Activated CD8-positive, alpha-beta memory T cell treated with anti-CD3 and anti-CD28 coated beads for 1 hour (primary cell): ENCODE data around the gene SLC6A6.
A peak's percentile ranks its signal among the peaks of the same experiment; 100 is the strongest.

Experiments
- DNase-seq, 2 donors: peaks; one replicate each; pipeline ENCODE4 v3.0.0-alpha.2; 2020; ENCODE audit warnings: low read depth in 1 of 2; ENCODE audit errors: extremely low read depth in 1 of 2

SLC6A6 gene

GRCh38 chr3:14415501-14415900 lies 13.1 kb downstream of the SLC6A6 start:
- no peak for DNase-seq

GRCh38 chr3:14416453-14416852 lies 14.0 kb downstream of the SLC6A6 start:
- no peak for DNase-seq

GRCh38 chr3:14418296-14419250 lies 16.2 kb downstream of the SLC6A6 start:
- DNase-seq, result no peak

- DNase-seq, result no peak
These were observed 19.9 kb downstream of the SLC6A6 start for GRCh38 chr3:14422016-14422963.

- DNase-seq, result no peak
These were observed 20.9 kb downstream of the SLC6A6 start for GRCh38 chr3:14423197-14423743.

GRCh38 chr3:14423963-14424362 lies 21.6 kb downstream of the SLC6A6 start:
- no peak for DNase-seq

- peak in 1 of 2 donors; percentile 19 for DNase-seq
These were observed 22.5 kb downstream of the SLC6A6 start for GRCh38 chr3:14424711-14425580.

GRCh38 chr3:14425581-14426304 lies 23.3 kb downstream of the SLC6A6 start:
- DNase-seq, result peak in 1 of 2 donors; percentile 12

- DNase-seq, result no peak
These were observed 23.9 kb downstream of the SLC6A6 start for GRCh38 chr3:14426305-14426620.

- DNase-seq, result no peak
These were observed 26.0 kb downstream of the SLC6A6 start for GRCh38 chr3:14428087-14429033.

- DNase-seq, result no peak
These were observed 26.8 kb downstream of the SLC6A6 start for GRCh38 chr3:14429237-14429636.

GRCh38 chr3:14429640-14430039 lies 27.2 kb downstream of the SLC6A6 start:
- no peak for DNase-seq

GRCh38 chr3:14430053-14430452 lies 27.6 kb downstream of the SLC6A6 start:
- no peak for DNase-seq

- no peak for DNase-seq
These were observed 28.5 kb downstream of the SLC6A6 start for GRCh38 chr3:14430706-14431451.

- DNase-seq, result no peak
These were observed 29.1 kb downstream of the SLC6A6 start for GRCh38 chr3:14431452-14431916.

GRCh38 chr3:14431917-14432834 lies 29.8 kb downstream of the SLC6A6 start:
- peak; percentile 86 to 88 for DNase-seq

- no peak for DNase-seq
These were observed 30.7 kb downstream of the SLC6A6 start for GRCh38 chr3:14433106-14433505.
